GM10266 (cell line): ENCODE data around the gene SMURF1.
A peak's percentile ranks its signal among the peaks of the same experiment; 100 is the strongest.

Experiments
- DNase-seq: peaks from one replicate; pipeline ENCODE4 v3.0.0; 2012; ENCODE audit errors: extremely low spot score
- CTCF ChIP-seq: IDR thresholded peaks from 2 replicates; pipeline ENCODE4 v1.5.1; 2012; ENCODE audit warnings: mild to moderate bottlenecking, low read depth; ENCODE audit not compliant: control insufficient read depth, insufficient read depth; ENCODE audit errors: missing control alignments

Gene SMURF1

GRCh38 chr7:98998821-98999725 lies 144.8 kb downstream of the SMURF1 start:
- DNase-seq, result no peak
- no peak for TF ChIP-seq CTCF

- TF ChIP-seq CTCF, result no peak
- DNase-seq, result no peak
Measured at GRCh38 chr7:98997846-98998245, 146.1 kb downstream of the SMURF1 start.

GRCh38 chr7:98996150-98996552 lies 147.8 kb downstream of the SMURF1 start:
- peak; percentile 79 for DNase-seq
- no peak for TF ChIP-seq CTCF

- no peak for TF ChIP-seq CTCF
- no peak for DNase-seq
Measured at GRCh38 chr7:98995523-98996149, 148.3 kb downstream of the SMURF1 start.

GRCh38 chr7:98995111-98995510 lies 148.8 kb downstream of the SMURF1 start:
- DNase-seq, result no peak
- TF ChIP-seq CTCF, result no peak

GRCh38 chr7:98994046-98994944 lies 149.6 kb downstream of the SMURF1 start:
- DNase-seq, result no peak
- no peak for TF ChIP-seq CTCF
